Effector CD8-positive, alpha-beta T cell (primary cell): ENCODE data around the gene ELP4.
"Not testable (repeated sequence)": the region's sequence is repeated elsewhere in the genome, so short reads cannot be mapped to it uniquely, and the experiment has no call there.

Source experiments
- DNase-seq: peaks from one replicate; lab custom pipeline; 2025; lab: John Stamatoyannopoulos, UW

ELP4 gene

DNA sequence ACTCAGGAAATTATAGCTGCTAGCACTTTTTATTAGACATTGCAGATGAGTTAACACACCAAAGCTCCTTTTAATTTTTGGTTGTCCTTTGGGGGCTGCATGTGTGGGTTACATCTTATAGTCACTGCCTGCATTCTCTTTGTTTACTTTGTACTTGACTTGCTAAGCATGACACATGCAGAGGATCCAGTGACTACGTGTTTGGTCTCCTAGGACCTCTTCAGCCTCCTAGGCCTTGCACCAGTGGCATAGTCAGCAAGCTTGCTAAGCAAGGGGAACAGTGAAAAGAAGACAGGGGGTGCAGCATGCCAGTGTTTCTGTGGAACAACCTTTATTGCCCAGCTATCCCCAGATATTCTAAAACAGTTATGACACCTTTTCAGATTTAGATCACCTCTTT lies 193.4 kb downstream of the ELP4 start:
- no peak for DNase-seq

DNA sequence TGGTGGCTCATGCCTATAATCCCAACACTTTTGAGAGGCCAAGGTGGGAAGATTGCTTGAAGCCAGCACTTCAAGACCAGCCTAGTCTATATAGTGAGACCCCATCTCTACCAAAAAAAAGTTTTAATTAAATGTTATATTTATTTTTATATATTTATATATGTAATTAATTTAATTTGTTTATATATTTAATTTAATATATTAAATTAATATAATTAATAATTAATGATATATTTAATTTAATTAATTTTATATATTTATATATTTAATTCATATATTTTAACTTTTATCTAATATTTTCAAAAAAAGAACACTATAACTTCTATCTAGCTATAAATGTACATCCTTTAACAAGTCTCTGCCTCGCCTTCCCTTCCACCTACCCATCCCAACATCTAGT lies 196.8 kb downstream of the ELP4 start:
- no peak for DNase-seq

DNA sequence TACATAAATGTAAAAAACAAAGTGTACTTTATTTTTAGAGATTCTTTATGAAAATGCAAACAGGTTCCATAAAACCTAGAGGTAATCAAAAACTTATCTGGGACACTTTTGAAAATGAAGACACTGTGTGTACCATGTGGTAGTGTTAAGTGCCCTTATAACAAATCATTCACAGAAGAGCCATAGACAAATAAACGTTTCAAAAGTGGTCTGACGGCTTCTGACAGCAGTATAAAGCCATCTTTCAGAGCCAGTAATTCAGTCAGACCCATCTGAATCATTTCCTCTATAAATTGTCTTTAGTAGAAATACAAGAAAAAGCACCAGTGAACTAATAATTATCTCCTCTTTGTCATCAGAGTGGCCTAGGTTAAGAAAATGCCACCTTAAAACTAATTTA lies 201.6 kb downstream of the ELP4 start:
- no peak for DNase-seq

DNA sequence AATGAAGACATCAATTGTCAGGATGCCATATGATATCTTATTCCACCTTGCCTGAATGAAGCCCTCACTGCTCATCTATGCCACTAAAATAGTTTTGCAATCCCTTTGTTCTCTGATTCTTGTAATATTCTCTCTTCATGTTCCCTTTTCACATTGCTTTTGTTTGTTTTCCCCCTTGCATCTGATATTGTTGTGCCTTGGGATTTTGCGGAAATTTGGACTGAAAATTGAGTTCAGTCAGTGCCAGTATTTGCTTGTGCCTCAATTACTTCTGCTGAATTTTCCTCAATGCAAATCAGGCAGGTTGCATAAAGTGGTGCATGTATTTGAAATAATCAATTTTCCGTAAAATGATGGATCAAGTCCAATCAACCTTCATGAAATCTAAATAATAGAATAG lies 203.3 kb downstream of the ELP4 start:
- no peak for DNase-seq

DNA sequence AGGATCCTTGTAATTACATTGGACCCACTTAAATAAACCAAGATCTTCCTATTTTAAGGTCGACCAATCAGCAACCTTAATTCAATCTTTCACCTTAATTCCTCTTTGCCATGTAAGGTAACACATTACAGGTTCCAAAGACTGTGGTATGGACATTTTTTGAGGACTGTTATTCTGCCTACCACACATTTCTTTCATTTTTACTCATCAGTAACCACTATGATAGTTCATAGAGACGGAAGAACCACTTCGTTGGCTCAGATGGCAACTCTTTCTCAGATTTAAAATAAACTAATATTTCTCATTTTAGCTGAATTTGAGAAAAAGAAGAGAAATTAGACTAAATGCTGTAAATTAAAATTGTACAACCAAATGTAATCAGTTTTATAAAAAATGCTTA lies 205.3 kb downstream of the ELP4 start:
- no peak for DNase-seq

DNA sequence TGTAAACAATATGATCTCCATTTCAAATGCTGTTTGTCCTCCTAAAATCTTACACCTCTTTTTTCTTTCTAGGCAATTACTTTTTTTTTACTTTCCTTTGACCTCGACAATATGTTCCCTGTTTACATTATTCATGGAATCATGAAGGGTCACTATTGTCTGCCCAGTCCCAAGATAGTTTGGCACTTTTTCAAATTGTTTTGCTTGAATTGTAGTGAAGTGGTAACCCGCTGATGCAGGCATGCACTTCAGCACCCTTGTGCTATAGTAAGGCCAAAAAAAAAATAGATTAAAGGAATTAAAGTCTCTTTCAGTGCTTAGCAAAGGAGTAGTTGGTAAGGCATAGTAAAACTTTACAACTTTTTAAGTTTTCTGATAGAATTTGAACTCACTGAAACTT lies 210.7 kb downstream of the ELP4 start:
- DNase-seq, result no peak

DNA sequence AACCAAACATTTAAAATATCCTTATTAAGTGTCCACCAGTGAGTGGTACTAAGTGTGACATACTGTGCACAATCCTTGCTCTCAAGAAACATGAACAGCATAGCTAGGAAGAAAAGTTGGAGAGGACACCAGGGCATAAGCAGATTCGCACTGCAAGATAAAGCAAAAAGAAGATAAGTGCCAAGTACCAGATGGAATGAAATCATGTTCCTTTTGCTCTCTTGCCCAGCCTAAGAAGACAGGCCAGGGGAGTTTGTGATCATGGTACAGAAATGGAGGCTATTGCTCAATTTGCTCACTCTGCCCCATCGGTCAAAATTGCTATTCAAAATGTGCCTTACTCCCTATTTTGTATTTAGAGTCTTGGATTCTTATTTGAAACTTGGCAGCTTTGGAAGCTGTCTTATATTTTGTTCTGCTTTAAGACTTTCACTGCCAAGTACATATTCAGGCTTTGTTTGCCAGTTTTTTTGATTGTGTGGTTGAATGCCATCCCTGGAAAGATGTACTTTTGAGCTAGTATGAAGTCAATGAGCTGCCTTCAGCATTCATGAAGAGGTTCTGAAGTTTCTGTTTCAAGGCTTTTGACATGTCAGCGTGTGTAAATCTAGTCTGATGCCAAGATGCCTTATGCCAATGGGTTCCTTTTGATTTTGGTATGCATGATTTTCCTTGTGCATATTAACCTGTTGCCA lies 211.3 kb downstream of the ELP4 start:
- DNase-seq, result no peak

DNA sequence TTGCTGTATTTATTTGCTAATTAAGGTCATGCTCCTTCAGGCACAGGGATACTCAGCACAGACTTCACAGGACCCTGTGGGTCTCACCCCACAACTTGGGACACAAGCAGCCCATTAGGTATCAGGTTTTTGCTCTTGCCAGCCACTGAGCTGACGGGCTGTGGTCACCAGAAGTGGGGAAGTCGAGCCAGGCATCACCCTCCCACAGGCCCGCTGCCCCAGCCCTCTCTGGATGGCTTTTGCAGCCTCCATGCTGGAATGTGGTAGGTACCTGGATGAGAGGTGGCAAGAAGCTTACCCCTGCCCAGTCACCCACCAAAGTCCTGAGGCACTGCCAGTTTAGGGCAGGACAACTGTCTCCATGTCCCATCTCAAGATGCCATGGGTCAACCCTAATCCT lies 213.2 kb downstream of the ELP4 start:
- DNase-seq, result no peak

DNA sequence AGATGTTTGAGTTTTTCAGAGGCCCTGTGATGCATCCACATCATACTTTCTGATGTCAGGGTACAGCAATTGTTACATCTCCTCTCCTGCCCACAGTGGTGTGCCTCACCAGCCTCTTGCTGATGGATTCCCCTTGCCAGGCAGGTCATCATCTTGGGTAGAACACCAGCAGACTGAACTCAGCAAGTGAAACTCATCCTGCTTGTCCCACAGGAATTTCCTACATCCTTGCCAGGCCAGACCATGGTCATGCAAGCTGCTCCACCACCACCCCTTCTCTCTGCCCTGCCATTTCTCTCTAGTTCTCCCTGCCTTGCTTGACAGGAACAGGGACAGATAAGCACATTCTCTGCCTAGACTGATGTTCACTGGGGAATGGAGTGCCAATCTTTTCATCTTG lies 215.6 kb downstream of the ELP4 start:
- no peak for DNase-seq

DNA sequence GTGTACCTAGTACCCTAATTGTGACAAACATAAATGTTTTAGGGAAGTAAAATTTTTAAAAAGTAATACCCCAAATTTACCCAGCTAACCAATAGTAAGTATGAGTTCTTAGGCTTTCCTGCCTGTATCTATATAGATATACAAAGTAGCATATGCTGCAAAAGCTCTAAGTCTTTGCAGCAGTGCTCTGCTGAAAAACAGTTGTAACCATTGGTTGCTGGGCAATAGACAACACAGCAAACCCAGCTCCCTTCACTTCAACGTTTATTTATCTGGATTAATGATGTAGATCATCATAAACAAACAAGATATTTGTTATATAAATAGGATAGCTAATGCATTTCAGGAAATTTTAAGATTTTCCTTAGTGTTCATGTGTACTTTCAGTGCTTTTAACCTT lies 218.9 kb downstream of the ELP4 start:
- no peak for DNase-seq

DNA sequence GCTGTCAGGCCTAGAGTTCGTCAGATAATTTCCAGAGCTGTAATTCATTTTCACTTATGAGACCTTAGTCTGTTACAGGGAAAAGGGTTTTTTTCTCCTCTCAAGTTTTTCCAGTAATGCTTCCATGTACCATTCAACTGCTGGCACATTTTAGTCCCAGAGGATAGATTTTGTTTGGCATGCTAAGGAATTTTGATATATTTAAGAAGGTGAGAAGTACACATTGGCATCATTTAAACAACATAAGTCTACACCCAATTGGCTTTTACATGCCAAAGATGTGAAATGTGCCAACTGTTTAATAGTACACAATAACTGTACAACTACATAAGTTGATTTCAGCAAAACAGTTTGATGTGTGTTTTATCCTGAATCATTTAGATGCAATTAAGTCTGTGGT lies 230.6 kb downstream of the ELP4 start:
- no peak for DNase-seq

DNA sequence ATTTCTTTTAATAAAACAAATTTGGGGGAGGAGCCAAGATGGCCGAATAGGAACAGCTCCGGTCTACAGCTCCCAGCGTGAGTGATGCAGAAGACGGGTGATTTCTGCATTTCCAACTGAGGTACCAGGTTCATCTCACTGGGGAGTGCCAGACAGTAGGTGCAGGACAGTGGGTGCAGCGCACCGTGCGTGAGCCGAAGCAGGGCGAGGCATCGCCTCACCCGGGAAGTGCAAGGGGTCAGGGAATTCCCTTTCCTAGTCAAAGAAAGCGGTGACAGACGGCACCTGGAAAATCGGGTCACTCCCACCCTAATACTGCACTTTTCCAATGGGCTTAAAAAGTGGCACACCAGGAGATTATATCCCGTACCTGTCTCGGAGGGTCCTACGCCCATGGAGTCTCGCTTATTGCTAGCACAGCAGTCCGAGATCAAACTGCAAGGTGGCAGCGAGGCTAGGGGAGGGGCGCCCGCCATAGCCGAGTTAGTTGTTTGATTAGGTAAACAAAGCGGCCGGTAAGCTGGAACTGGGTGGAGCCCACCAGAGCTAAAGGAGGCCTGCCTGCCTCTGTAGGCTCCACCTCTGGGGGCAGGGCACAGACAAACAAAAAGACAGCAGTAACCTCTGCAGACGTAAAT lies 231.3 kb downstream of the ELP4 start:
- DNase-seq, result not testable (repeated sequence)

DNA sequence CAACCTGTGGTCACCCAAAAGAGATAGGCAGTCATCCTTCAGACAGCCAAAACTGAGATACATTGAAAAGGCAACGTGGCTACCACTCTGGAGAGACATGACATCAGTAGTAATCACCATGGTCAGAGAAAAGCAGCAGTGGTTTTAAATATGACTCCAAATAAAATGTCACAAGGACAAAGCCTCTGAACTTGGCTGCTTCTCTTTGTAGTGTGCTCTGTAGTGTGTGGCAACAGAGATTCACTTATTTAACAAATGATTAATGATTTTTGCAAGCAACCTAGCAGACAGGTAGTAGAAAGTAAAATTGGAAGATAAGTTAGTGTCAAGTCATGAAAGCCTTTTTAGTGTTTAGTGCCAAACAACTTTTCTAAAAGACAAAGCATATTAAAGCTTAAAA lies 238.0 kb downstream of the ELP4 start:
- no peak for DNase-seq

DNA sequence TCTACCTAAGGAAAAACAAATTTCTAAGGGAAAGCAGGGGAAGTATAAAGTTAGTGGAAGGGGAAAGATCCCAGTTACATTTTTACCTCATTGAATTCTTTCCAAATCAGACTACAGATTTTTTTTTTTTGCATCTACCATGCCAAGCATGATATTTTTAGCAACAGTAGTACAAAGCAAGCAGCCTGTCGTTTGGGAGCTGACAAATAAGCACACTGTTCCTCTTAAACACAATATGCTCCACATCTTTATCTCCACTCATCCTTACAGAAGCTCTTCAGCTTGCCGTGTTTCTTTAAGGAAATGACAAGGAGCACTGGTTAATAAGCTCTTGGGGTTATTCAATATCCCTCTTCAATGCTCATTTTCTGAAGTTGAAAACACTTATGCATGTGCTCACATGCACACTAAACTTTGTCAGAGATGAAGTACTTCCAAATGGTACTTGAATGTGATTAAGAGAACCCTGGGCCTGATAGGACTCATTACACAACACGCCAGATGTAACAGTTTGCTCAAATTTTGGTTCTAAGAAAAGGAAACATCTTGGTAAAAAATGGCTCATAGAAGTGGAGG lies 247.8 kb downstream of the ELP4 start:
- no peak for DNase-seq

DNA sequence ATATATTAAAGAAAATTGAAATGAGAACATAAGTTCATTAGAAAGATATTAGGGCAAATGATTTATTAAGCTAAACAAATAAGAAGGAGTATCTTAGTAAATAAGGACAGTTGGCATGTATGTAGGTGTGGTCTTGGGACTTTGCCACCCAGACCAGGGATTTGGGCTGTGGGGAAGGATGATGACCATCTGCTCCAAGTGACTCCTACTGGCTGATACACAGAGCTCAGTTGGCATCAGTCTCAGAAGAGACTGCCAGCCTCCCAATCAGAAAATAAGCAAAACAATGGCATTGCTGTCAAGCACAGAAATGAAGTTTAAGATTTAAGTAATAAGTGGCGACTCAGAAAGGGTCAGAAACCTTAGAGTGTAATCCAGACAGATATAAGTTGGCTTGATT lies 252.1 kb downstream of the ELP4 start:
- DNase-seq, result no peak

DNA sequence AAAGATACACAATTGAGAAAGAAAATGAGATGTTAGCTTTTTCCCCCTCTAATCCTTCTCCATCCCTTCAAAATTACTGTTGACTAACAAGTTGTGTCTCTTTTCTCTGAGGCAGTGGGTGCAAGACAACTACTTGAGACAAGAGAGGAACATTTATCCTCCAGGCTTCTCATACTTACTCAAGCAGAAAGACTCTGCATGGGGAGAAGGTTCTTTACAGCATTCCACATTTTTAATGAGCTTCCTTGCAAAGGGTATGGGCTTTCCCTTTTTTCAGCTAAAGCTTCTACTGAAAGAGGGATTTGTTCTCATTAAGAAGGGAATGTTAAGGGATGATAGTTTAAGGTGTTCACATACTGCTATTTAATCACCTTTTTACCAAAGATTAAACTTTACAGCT lies 253.7 kb downstream of the ELP4 start:
- DNase-seq, result no peak

DNA sequence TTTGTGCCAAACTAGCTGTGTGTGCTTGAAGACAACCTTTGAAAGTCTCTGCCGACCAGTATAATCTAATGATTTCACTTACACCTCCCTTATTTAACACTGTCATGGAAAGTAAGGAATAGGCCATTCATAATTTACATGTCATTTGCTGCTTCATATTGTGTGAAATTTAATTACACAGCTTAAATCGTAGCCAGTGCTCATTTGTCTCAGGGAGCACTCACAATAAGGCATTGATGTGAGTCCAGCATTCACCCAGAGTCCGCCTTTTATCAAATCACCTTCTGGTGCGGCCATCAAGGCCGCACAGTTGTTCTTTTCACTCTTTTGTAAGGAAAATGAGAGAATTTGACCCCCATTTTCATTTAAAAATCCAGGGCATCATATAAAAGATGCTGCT lies 254.7 kb downstream of the ELP4 start:
- DNase-seq, result no peak

DNA sequence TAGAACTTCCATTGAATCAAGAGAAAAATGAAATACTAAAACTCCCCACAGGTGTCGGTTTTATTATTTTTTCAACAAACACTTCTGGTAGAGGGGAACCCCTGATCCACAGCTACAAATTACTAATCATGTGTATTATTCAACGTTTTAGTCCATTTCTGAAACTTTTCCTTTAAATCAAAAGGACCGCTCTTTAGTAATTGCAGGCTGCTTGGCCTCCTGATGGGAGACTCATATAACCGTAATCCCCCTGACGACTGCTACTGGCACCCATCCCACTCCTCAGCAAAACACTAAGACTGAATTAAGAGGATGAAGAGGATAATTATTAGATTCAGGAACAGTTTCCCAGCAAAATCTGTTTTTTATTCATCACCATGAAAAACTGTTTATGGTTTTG lies 255.2 kb downstream of the ELP4 start:
- no peak for DNase-seq

DNA sequence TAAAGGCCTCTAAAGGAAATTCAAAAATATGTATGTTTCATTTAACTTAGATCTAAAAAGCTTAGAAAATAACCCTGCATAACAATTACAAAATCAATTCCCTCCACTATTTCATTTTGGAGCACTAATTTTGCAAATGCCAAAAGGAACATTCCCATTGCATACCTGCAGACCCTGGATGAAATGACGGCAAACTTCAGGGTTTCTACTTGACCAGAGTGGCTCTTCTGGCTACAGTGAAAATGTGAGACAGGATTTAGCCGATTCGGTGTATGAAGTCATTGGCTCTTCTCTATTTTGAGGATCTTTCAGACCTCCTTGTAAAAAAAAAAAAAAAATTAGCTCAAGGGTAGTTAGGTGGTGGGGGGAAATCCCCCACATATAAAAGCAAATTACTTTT lies 257.5 kb downstream of the ELP4 start:
- DNase-seq, result no peak

DNA sequence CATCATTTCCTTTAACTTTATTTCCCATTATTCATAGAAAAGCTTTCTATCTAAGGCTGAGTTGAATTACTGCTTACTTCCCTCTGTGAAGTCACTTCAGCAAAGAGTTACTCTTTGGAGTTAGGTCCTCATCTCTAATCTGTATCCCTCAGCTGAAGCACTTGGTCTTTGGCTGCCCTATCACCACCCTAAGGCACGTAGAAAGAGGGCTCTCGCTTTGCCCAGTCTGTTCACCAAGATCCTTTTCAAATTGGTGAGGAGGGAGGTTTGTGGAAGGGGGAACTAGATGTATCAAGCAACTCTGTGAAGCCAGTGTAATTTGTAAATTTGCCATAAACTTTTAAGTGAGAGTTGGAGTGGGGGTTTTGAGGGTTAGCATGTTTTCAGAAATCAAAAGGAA lies 258.1 kb downstream of the ELP4 start:
- DNase-seq, result no peak

DNA sequence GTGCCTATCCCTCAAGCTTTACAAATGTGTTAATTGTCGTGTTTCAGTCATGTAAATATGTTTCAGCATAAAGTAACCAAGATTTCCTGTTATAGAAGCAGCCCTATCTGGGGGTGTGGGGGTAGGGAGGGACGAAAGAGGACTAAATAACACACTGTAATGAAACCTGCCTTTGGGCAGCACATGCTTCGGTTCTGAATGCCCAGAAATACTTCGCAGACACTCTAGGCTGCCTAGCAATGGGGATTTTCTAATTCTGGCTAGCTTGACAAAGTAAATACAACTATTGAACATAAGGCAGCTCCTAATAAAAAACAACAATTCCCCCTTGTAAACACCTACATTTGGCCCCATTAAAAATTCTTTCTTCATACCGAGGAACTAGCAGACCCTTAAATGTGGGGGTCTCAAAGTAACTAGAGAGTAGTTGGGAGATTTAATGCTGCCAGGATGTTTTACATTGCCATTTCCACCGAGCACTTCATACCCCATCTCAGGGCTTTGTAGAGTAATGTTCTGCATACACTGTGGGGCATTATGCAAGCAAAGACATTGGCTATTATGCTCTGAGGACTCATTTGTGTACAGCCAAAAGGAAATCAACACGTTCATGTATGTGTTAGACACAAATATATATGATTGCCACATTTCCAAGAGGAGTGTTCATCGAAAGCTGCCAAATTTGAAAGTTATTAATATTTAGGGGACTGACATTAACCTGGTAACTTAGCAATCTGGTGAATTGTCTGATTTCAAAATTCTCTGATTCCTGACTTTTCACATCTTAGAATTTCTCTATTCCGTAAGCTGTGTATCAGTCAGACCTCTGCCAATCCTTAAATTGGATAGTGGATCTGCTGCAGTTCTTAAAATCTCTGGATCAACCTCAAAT lies 259.4 kb downstream of the ELP4 start:
- no peak for DNase-seq

DNA sequence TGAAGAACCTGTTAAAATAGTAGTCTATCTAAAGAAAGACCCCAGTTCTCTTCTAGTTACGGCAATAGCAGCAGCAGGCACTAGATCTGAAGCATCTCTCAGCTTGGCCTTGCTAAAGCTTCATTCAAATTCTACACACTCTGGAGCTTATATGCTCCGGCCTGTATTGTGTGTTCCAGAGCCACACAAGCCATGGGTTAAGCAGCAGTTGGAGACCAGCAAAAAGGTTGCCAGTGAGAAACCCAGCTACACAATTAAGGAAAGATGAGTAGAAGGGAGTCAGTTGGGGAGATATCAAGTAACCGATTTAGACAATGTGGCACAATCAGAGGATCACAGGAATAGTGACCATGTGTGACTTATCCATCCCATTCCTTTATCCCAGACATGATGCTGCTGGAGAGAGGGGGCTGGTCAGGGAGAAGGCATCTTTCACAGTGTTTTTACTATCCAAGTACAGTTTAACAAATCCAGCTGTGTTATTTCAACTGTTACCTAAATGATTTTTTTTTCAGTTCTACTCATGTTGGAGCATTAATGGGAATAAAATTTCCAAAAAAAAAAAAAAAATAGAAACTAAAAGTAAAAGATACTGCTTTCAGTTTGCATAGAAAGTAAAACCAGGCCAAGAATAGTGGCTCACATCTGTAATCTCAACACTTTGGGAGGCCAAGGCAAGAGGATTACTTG lies 260.6 kb downstream of the ELP4 start:
- no peak for DNase-seq
